Adrenal gland (tissue), 5 donors: Measurements from ENCODE around the gene APAF1.

Experiments used
- CTCF ChIP-seq, 6 experiments: fragments of 450-650 bp in 4 of 6; fragments of 200-600 bp in 2 of 6; sonication (generic) in 1 of 6; IDR thresholded peaks; 1 replicate in 5 of 6; 2 replicates in 1 of 6; pipeline versions ENCODE4 v1.5.1 to v1.8.0; 2016 to 2021; ENCODE audit warnings: antibody characterized with exemption in 6 of 6, mild to moderate bottlenecking in 2 of 6, moderate library complexity in 1 of 6
- POLR2A ChIP-seq, 2 donors: fragments of 450-650 bp; IDR thresholded peaks; one replicate each; pipeline ENCODE4 v1.6.1; 2017; ENCODE audit warnings: antibody characterized with exemption in 2 of 2, mild to moderate bottlenecking in 2 of 2, moderate library complexity in 1 of 2
- donor health status: DM: no; HTN: no; CAD: no.

GRCh38 chr12:98606359-98606988, 38.6 kb upstream of the APAF1 start:
- TF ChIP-seq CTCF (IDR thresholded peaks at IDR 0.05): no peak
- TF ChIP-seq POLR2A (IDR thresholded peaks at IDR 0.05): no peak
